GM19452 (cell line): ENCODE measurements around the gene PRKN.

Experiments used
- ATAC-seq: cut with Tn5 transposase; IDR thresholded peaks from one replicate; pipeline ENCODE4 v1.9.1; 2021; ENCODE audit not compliant: unreplicated experiment

The PRKN gene

GRCh38 chr6:161413355-161413771 is 1314.2 kb downstream of the PRKN start:
- ATAC-seq, result no peak

GRCh38 chr6:161412795-161413194 is 1314.8 kb downstream of the PRKN start:
- no peak for ATAC-seq

- ATAC-seq, result no peak
Measured at GRCh38 chr6:161411265-161411944, 1316.2 kb downstream of the PRKN start.

- no peak for ATAC-seq
Measured at GRCh38 chr6:161410736-161411135, 1316.8 kb downstream of the PRKN start.

DNA sequence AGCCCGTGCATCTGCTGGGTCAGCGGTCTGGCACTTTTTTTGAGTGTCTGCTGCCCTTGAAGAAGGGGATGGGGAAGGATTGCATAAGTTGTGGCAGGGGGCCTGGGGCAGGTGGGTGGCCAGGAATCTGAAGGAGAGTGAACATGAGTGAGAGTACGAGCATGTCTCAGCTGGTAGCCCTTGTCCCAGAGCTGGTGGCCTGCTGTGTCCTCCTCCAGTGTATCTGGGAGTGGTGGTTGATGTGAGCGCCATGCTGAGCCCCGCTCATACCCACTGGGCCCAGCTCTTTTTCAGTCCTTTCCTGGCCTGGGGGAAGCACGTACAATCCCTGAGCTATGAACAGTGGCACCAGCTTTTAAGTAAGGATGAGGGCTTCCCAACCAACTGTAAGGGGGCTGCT is 1317.5 kb downstream of the PRKN start:
- no peak for ATAC-seq

DNA sequence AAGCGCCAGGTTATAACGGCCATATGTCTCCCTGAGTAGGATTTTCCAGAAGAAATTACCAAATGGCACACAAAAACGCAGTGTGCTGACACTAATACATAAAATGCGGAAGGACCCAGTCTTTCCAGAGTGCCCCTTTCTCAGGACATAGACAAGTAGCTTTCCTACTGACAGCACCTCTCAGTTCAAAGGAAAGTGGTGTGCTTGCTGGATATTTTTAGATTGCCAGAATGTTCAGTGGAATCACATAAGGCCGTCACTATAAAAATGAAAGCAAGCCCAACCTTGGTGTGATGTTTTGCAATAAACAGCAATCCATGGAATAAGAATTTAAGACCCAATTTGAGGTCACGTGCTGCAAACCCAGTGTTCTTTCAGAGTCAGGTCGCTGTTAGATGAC is 1318.2 kb downstream of the PRKN start:
- ATAC-seq, result no peak

DNA sequence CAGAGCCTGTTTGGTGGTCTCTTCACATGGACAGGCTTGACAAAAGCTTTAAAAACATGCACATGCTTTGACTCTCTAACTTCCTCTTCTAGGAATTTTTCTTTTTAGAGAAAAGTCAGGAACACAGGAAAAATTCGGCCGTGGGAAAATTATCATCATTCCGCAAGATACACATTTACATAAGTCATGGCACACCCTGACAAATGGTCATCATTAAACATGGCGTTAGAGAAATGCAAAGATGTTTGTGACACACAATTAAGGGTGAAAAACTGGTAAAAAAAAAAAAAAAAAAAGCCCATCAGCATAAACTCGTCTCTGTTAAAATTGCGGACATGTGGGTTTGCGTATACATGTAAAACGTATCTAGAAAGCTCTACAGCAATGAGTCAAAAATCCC is 1319.5 kb downstream of the PRKN start:
- no peak for ATAC-seq

DNA sequence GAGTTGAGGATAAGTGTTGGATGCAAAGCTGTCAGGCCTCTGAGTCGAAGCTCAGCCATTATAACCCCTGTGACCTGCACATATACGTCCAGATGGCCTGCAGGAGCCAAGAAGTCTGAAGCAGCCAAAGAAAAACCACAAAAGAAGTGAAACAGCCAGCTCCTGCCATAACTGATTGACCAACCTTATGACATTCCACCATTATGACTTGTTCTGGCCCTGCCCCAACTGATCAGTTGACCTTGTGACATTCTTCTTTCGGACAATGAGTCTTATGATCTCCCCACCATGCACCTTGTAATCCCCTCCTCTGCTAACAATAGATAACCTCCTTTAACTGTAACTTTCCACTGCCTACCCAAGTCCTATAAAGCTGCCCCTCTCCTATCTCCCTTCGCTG is 1320.0 kb downstream of the PRKN start:
- ATAC-seq, result no peak

DNA sequence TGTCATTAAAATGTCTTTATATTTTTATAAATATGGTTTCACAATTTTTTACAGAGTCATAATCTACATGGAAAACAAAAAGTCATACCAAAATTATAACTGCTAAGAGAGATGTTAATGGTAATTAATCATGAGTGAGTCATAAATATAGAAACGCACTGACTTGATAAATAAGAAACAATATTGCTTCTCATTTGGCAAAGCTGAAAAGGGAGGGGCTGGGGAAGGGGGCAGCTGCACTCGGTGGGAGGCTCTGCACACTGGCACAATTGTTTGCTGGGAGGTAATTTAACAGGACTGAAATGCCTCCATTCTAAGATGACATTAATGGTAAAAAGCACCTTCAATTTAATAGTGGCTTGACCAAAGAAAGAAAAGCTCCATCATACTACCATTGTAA is 1320.5 kb downstream of the PRKN start:
- no peak for ATAC-seq

DNA sequence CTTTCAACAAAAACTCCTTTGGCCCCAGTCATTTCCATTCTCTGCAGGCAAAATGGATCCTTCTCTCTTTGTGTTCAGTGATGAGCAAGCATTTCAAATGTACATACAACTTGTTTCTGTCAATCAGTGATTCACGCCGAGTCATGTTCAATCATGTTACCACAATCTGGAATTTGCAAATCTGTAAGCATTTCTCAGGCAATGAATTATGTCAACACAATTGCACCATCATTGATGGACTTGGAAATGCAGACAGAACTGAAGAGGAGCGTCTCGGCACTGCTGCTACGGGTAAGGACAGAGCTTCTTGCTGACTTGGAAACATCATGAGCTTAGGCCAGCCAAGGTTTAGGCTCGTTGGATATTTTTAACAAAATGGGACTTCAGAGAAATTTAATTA is 1320.9 kb downstream of the PRKN start:
- ATAC-seq, result no peak

GRCh38 chr6:161405418-161405817 is 1322.1 kb downstream of the PRKN start:
- ATAC-seq, result no peak

DNA sequence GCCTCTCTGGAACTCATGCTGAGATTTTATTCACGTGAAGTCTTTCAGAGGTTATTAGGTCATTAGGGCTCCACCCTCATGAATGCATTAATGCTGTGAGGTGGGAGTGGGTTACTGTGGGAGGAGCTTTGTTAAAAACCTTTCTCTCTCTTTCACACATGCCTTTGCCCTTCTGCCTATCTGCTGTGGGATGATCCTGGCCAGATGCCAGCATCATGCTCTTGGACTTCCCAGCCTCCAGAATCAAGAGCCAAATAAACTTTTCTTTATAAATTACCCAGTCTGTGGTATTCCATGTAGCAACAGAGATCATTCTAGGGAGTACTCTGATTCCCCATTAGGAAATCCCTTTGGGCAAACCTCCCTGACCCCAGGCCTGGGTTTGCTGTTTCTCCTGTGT is 1323.8 kb downstream of the PRKN start:
- ATAC-seq, result no peak

DNA sequence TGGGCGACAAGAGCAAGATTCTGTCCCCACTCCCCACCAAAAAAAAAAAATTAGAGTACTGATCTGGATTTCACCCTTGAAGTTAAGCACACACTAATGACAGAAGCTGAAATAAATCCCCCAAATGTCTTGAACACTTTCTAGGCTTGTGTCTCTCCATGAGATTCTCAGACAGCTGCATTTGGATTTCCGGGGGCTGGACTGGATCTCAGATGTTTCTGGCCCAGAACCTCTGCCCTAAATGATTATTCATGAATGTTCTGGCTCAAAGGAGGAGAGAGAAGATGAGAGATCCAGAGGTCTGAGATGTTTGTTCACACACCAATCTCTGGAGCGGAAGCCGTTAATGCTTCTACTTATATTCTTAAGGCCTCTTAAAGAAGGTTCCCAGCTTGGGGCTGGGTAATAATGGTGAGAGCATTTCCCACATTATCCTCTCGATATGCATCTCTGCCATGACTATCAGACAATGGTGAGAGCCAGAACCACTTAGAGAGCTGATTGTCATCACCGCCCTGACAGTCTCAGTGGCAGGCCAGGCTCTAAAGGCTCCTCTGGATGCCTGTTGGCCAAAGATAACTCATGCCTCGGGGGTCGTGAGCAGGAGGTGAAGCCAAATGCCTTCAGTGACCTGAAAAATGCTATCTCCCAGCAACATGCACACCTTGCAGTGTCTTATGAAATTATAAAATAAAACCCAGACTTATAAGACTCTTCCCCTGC is 1325.8 kb downstream of the PRKN start:
- ATAC-seq, result no peak

GRCh38 chr6:161400671-161401070 is 1326.9 kb downstream of the PRKN start:
- ATAC-seq, result no peak

DNA sequence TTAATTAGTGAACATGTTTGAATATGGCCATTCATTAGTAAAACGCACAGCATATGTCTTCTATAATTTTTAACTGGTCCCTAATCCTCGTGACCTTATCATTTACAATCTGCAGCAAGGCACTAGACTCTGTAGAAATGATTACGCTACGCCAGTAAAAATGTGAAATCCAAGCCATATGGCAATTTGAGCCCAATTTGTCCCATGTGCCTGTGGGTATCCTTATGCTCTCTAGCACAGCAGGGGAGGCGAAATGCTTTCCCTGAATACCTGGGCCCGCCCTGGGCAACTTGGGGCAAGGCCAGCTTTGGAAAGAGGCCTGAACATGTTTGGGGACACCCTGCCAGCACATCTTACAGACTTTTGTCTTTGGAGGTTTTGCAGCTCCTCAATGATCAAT is 1331.0 kb downstream of the PRKN start:
- no peak for ATAC-seq

- ATAC-seq, result no peak
Measured at GRCh38 chr6:161395716-161396231, 1331.8 kb downstream of the PRKN start.

- ATAC-seq, result no peak
Measured at GRCh38 chr6:161394437-161394836, 1333.1 kb downstream of the PRKN start.

GRCh38 chr6:161393839-161394364 is 1333.7 kb downstream of the PRKN start:
- peak; percentile 100 for ATAC-seq

DNA sequence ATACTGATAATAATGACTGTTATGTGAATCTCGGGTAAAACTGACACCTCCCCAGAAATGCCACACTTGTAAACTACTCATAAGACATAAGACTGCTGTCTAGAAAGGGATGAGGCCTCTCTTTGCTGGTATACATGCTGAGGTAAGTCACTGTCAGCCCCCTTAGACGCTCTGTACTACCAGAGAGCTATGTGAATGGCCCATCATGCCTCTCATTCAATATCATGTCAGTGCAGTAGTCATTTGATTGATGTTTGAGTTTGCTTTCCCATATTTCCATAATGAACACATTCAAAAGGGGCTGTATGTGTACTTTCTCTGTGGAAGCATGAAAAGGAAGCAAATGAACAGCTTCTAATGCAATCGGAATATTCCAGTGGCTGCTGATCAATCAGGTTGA is 1334.3 kb downstream of the PRKN start:
- no peak for ATAC-seq

GRCh38 chr6:161389756-161390155 is 1337.8 kb downstream of the PRKN start:
- ATAC-seq, result no peak

DNA sequence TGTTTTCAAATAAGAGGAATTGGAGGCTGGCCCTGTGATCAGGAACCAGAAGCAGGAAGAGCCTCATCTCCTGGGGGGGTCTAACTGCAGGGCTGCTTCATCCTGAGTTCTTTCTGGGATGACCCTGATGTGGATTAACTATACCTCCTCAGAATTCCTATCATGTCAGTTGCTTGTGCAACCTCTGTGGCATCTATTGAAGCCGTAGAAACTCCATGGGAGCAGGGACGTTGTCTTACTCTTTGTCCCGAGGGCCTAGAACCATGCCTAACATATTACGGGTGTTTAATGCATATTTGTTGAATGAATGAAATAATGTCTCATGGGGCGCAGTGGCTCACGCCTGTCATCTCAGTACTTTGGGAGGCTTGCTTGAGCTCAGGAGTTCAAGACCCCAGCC is 1343.6 kb downstream of the PRKN start:
- ATAC-seq, result no peak

GRCh38 chr6:161379834-161380582 is 1347.6 kb downstream of the PRKN start:
- no peak for ATAC-seq
